22Rv1 (cell line): ENCODE measurements around the gene DAP3.

Experiments used
- CTCF ChIP-seq: fragments of 450-650 bp; IDR thresholded peaks from 2 replicates; pipeline ENCODE4 v1.5.1; 2017; ENCODE audit warnings: mild to moderate bottlenecking
- ZFX ChIP-seq: fragments of 450-650 bp; IDR thresholded peaks from 2 replicates; pipeline ENCODE4 v1.6.1; 2017; ENCODE audit warnings: antibody characterized with exemption, borderline replicate concordance

- TF ChIP-seq CTCF (no peak), ZFX (no peak)
Observed at GRCh38 chr1:155725142-155725541, 36.3 kb downstream of the DAP3 start.
